GM12878 (cell line): ENCODE data around the gene DENND6A.

ENCODE experiments used
- CTCF ChIP-seq, 3 experiments: IDR thresholded peaks in 2 of 3; conservative IDR thresholded peaks in 1 of 3; 2 replicates each; pipeline ENCODE4 v1.5.1; 2011; ENCODE audit warnings: low read depth in 3 of 3, low read length in 3 of 3, mild to moderate bottlenecking in 3 of 3, control low read depth in 2 of 3, moderate library complexity in 2 of 3, inconsistent platforms in 1 of 3, mixed read lengths in 1 of 3; ENCODE audit not compliant: control insufficient read depth in 2 of 3, insufficient read depth in 1 of 3; ENCODE audit errors: extremely low read depth in 1 of 3
- EP300 ChIP-seq, 2 experiments: fragments of 150-350 bp in 1 of 2; IDR thresholded peaks; 2 replicates each; pipeline ENCODE4 v1.6.1; 2011 to 2012; ENCODE audit warnings: low read depth in 2 of 2, low read length in 2 of 2, borderline replicate concordance in 1 of 2, improper control_type of control experiment in 1 of 2, inconsistent platforms in 1 of 2; ENCODE audit not compliant: control insufficient read depth in 1 of 2
- MTA3 ChIP-seq: IDR thresholded peaks from 2 replicates; pipeline ENCODE4 v1.6.1; 2012; ENCODE audit warnings: low read length, inconsistent platforms, borderline replicate concordance
- NKRF ChIP-seq: fragments of 450-650 bp; conservative IDR thresholded peaks from 2 replicates; pipeline ENCODE4 v1.6.1; 2017; ENCODE audit warnings: mild to moderate bottlenecking, moderate library complexity
- POLR2A ChIP-seq: IDR thresholded peaks from 2 replicates; pipeline ENCODE4 v1.6.1; 2011; ENCODE audit warnings: low read depth, mild to moderate bottlenecking, low read length
- POLR2AphosphoS5 ChIP-seq: IDR thresholded peaks from 2 replicates; pipeline ENCODE4 v1.6.1; 2011; ENCODE audit warnings: mild to moderate bottlenecking, low read length, inconsistent platforms
- RB1 ChIP-seq: fragments of 450-650 bp; formaldehyde crosslinking; IDR thresholded peaks from 2 replicates; pipeline ENCODE4 v1.6.1; 2017; ENCODE audit warnings: mild to moderate bottlenecking, borderline replicate concordance
- REST ChIP-seq: IDR thresholded peaks from 2 replicates; pipeline ENCODE4 v1.6.1; 2012; ENCODE audit warnings: mild to moderate bottlenecking, low read depth, low read length
- ZBED1 ChIP-seq: IDR thresholded peaks from 2 replicates; pipeline ENCODE4 v1.6.1; 2016; ENCODE audit warnings: borderline replicate concordance
- TF ChIP-seq, protein P1 (sequence below): IDR thresholded peaks from 2 replicates; pipeline ENCODE4 v1.6.1; 2011; ENCODE audit warnings: borderline replicate concordance, low read depth, mild to moderate bottlenecking, moderate library complexity, mixed read lengths, low read length; ENCODE audit not compliant: insufficient read depth; ENCODE audit errors: extremely low read length
- TF ChIP-seq, protein P2 (sequence below): fragments of 150-350 bp; IDR thresholded peaks from 2 replicates; pipeline ENCODE4 v1.6.1; 2014; ENCODE audit warnings: mild to moderate bottlenecking, low read depth, low read length
- TF ChIP-seq, protein P3 (sequence below): fragments of 450-650 bp; IDR thresholded peaks from 2 replicates; pipeline ENCODE4 v1.6.1; 2016; ENCODE audit warnings: mild to moderate bottlenecking, moderate library complexity, borderline replicate concordance
- TF ChIP-seq, protein P4 (sequence below): IDR thresholded peaks from 2 replicates; pipeline ENCODE4 v1.6.1; 2012; ENCODE audit warnings: low read depth, low read length, improper control_type of control experiment

DNA sequence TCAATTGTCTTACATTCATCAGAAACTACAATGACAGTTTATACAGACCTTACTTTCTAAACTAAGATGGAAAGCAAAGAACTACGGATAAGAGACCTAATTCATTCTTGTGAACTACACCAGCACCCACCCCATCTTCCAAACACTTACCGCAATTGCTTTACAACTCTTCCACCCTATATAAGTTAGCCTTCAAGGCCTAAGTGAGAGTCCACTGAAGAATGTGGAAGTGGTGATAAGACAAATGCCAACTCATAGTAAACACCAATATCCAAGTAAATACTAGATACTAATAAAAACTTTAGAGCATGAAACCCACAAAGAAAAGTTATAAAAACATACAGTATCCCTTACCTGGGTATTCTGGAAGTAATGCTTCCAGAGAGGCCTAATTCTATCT lies 109.3 kb downstream of the DENND6A start:
- TF ChIP-seq, protein P1, sequence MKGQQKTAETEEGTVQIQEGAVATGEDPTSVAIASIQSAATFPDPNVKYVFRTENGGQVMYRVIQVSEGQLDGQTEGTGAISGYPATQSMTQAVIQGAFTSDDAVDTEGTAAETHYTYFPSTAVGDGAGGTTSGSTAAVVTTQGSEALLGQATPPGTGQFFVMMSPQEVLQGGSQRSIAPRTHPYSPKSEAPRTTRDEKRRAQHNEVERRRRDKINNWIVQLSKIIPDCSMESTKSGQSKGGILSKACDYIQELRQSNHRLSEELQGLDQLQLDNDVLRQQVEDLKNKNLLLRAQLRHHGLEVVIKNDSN, result no peak
- TF ChIP-seq NKRF, result no peak
- TF ChIP-seq, protein P2, sequence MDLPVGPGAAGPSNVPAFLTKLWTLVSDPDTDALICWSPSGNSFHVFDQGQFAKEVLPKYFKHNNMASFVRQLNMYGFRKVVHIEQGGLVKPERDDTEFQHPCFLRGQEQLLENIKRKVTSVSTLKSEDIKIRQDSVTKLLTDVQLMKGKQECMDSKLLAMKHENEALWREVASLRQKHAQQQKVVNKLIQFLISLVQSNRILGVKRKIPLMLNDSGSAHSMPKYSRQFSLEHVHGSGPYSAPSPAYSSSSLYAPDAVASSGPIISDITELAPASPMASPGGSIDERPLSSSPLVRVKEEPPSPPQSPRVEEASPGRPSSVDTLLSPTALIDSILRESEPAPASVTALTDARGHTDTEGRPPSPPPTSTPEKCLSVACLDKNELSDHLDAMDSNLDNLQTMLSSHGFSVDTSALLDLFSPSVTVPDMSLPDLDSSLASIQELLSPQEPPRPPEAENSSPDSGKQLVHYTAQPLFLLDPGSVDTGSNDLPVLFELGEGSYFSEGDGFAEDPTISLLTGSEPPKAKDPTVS, result no peak
- TF ChIP-seq CTCF (IDR thresholded peaks at IDR 0.05 in 2 of 3, conservative IDR thresholded peaks at IDR 0.05 in 1 of 3; ENCODE audit: control insufficient read depth in 2 of 3, extremely low read depth in 1 of 3, insufficient read depth in 1 of 3, low read depth in 3 of 3, low read length in 3 of 3), result no peak
- no peak for TF ChIP-seq ZBED1
- no peak for TF ChIP-seq REST
- no peak for TF ChIP-seq POLR2A
- no peak for TF ChIP-seq EP300 (IDR thresholded peaks at IDR 0.05; ENCODE audit: borderline replicate concordance in 1 of 2, control insufficient read depth in 1 of 2, low read depth in 2 of 2, low read length in 2 of 2)
- TF ChIP-seq, protein P3, sequence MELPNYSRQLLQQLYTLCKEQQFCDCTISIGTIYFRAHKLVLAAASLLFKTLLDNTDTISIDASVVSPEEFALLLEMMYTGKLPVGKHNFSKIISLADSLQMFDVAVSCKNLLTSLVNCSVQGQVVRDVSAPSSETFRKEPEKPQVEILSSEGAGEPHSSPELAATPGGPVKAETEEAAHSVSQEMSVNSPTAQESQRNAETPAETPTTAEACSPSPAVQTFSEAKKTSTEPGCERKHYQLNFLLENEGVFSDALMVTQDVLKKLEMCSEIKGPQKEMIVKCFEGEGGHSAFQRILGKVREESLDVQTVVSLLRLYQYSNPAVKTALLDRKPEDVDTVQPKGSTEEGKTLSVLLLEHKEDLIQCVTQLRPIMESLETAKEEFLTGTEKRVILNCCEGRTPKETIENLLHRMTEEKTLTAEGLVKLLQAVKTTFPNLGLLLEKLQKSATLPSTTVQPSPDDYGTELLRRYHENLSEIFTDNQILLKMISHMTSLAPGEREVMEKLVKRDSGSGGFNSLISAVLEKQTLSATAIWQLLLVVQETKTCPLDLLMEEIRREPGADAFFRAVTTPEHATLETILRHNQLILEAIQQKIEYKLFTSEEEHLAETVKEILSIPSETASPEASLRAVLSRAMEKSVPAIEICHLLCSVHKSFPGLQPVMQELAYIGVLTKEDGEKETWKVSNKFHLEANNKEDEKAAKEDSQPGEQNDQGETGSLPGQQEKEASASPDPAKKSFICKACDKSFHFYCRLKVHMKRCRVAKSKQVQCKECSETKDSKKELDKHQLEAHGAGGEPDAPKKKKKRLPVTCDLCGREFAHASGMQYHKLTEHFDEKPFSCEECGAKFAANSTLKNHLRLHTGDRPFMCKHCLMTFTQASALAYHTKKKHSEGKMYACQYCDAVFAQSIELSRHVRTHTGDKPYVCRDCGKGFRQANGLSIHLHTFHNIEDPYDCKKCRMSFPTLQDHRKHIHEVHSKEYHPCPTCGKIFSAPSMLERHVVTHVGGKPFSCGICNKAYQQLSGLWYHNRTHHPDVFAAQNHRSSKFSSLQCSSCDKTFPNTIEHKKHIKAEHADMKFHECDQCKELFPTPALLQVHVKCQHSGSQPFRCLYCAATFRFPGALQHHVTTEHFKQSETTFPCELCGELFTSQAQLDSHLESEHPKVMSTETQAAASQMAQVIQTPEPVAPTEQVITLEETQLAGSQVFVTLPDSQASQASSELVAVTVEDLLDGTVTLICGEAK, result no peak
- TF ChIP-seq, protein P4, sequence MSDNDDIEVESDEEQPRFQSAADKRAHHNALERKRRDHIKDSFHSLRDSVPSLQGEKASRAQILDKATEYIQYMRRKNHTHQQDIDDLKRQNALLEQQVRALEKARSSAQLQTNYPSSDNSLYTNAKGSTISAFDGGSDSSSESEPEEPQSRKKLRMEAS, result no peak
- no peak for TF ChIP-seq RB1
- no peak for TF ChIP-seq MTA3
- no peak for TF ChIP-seq POLR2AphosphoS5
